Stimulated activated CD8-positive, alpha-beta memory T cell treated with anti-CD3 and anti-CD28 coated beads, Interleukin-7, amount 100 ng/mL, for 1 hour (primary cell): ENCODE measurements around the gene KRTAP10-10.
"Not testable (repeated sequence)": the region's sequence is repeated elsewhere in the genome, so short reads cannot be mapped to it uniquely, and the experiment has no call there.

ENCODE experiments used
- DNase-seq, 2 donors: peaks; one replicate each; pipeline ENCODE4 v3.0.0-alpha.2; 2020; ENCODE audit warnings: low read depth in 2 of 2

The KRTAP10-10 gene

DNA sequence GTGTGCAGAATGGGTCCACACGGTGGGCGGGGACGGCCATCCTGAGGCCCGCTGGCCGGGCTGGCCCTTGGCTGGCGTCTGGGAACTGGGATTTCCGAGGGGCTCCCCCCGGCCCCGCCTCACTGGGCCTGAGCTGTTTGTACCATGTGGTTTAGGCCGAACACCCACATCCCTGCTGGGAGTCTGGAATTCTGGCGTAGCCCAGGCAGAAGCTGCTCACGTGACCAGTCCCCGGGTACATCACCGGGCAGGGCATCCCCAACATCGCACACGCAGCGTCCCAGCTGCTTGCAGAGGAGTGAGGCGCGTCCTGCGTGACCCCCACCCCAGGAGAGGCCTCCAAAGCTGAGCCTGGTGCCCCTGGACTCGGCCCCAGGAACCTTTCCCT is 34.7 kb upstream of the KRTAP10-10 start:
- DNase-seq = no peak

DNA sequence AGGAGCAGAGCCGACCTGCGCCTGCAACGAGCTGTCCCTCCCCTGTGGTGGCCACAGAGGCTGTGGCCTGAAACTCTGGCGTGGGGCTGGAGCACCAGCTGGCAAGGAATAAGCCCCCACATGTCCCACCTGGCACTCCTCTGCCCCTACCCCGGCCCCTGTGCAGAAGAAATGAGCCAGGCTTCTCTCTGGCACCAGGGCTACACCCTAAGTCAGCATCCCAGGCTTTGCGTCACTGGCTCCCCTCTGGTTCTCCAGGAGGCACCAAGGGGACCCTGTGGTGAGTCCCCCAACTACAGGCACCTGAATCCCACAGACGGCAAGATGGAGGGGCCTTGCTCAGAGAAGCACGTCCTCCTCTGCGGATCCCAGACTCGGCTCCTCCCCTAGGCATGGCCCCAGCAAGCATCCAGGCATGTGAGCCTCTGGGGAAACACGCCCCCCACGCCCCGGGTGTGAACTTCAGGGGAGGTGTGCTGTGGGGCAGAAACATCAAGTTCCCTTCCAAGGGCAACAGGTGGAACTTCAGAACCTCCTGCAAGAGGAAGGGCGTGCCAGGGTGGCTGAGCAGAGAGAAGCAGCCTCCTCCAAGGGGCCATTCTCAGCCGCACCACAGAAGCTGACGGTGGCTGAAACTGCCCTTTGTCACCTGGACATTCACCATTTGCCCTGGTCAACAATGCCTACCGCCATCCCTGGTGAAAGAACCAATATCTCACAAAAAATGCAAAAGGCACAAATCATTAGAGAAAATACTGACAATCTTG is 33.9 kb upstream of the KRTAP10-10 start:
- no peak for DNase-seq

DNA sequence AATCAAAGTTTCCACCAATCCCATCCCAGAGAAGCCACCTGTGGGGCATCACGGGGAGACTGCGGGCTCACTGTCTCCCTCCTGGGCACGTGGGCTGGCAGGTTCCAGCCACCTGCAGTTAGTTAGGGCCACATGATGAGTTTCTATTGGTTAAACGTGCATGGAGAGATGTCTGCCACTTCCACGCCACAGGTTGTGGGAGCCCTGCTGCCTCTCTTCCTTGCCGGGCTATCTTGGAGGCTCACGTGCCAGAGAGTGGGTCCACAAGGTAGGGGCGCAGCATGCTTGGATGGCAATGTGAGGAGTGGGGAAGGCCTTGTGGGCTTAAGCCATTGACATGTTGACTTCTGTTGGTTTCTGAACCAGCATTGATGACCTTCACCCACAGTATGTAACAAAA is 33.2 kb upstream of the KRTAP10-10 start:
- DNase-seq = no peak

DNA sequence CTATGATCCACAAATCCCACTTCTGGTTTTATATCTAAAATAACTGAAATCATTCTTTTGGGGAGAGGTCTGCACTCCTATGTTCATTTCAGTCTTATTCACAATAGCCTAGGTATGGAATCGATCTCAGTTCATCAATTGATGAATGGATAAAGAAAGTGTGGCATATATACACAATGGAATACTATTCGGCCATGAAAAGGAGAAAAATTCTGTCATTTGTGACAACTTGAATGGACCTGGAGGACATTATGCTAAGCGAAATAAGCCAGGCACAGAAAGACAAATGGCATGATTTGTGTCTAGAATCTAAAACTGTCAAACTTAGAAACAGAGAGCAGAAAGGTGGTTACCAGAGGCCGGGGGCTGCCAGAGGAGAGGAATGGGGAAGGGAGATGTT is 30.7 kb upstream of the KRTAP10-10 start:
- no peak for DNase-seq

DNA sequence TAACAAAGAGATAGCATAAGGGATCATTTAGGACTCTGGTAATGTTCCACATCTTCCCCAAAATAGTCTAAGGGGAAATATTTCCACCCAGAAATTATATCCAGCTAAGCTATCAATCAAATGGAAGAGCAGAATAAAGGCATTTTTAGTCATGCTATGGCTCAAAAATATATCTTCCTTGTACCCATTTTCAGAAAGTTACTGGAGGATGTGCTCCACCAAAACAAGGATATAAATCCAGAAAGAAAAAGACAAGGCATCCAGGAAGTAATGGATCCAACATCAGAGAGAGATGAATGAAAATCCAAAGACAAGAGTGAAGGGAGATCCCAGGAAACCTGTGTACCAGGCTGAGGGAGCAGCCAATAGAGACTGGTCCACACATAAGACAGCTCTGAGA is 28.0 kb upstream of the KRTAP10-10 start:
- no peak for DNase-seq

DNA sequence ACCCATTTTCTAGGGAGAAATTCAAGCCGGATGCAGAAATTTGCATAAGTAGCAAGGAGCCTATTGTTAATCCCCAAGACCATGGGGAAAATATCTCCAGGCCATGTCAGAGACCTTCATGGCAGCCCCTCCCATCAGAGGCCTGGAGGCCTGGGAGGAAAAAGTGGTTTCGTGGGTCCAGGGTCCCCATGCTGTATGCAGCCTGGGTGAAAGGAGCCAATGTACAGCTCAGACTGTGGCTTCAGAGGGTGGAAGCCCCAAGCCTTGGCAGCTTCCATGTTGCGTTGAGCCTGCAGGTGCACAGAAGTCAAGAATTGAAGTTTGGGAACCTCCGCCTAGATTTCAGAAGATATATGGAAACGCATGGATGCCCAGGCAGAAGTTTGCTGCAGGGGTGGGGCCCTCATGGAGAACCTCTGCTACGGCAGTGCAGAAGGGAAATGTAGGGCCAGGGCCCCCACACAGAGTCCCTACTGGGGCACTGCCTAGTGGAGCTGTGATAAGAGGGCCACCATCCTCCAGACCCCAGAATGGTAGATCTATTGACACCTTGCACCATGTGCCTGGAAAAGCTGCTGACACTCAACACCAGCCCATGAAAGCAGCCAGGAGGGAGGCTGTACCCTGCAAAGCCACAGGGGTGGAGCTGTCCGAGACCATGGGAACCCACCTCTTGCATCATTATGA is 26.9 kb upstream of the KRTAP10-10 start:
- DNase-seq = not testable (repeated sequence)

DNA sequence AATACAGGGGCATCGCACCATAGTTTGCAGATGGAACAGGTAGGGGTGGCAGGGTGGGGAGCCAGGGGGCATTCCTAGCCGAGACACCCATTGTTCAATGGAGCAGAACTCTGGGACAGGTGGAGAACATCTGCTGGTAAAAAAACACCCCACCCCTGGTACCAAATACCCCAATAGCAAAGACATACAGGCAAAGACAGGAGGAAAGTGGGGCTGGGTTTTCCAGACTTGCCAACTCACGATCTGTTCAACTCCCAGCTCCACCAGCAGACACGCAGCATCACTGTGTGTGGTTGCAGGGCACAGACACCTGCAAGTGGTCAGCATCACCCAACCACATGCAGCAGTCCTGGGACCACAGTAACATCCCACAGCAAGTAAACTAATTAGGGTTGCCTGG is 25.6 kb upstream of the KRTAP10-10 start:
- DNase-seq = no peak

DNA sequence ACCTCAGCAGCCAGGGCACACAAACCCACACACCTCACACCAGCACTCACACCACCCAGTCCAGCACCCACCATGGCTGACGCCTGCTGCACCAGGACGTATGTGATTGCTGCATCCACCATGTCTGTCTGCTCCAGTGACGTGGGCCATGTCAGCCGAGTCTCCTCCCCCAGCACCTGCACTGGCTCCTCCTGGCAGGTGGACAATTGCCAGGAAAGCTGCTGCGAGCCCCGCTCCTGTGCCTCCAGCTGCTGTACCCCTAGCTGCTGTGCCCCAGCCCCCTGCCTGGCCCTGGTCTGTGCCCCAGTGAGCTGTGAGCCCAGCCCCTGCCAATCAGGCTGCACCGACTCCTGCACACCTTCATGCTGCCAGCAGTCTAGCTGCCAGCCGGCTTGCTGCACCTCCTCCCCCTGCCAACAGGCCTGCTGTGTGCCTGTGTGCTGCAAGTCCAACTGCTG is 25.1 kb upstream of the KRTAP10-10 start, which contains the start of gene KRTAP10-8:
Gene KRTAP10-8, plus strand, starts transcription at position 51 of the 458 bp plus-strand sequence. Its CDS starts 22 bp downstream, at position 73.
- DNase-seq = no peak

DNA sequence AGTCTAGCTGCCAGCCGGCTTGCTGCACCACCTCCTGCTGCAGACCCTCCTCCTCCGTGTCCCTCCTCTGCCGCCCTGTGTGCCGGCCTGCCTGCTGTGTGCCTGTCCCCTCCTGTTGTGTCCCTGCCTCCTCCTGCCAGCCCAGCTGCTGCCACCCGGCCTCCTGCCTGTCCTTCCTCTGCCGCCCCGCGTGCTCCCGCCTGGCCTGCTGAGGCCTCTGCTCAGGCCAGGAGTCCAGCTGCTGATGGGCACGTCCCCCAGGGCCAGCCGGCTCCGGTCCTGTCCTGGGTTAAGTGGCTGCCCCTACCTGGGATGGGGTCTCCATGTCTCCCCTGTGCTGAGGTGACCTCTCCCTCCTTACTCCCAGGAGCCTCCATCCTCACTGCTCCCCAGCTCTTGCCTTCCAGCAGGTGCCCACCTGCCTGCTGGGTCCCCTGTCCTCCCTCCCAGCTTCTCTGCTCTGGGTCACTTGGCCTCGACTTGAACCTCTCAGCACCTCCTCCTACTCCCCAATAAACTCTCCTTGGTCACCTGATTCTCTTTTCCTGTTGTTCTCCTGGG is 24.4 kb upstream of the KRTAP10-10 start:
- no peak for DNase-seq

DNA sequence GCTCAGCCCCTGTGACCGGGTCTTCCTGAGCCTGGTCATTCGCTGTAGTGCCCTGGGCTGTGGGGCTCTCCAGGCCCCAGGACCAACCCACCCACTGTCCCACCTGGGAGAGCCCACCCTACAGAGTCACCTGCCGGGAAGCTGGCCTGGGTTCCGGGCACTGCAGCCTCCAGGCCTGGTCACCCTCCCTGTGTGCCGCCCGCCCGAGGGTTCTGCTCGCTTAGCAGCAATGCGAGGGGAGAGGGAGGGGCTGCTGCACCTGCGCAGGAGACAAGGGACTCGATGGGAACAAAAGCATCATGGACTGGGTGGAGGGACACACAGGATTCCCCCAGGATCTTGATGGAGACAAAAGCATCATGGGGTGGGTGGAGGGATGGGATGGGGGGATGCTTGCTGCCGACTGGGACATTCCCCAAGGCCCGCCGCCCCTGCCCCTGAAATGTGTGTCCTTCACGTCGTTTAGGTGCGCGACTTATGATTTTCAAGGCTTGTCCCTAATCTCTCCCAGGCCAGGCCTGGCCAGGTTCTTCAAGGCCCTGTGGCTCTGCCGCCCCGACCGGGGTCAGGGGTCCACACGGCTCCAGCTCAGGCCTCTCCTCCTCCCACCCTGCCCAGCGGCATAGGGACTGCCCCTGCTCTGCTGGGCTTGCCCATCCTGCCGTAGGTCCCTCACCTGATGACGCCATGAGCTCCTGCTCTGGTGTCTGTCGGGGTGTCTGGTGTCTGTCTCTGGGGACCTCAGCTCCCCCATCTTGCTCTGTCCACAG is 23.6 kb upstream of the KRTAP10-10 start:
- DNase-seq = no peak

DNA sequence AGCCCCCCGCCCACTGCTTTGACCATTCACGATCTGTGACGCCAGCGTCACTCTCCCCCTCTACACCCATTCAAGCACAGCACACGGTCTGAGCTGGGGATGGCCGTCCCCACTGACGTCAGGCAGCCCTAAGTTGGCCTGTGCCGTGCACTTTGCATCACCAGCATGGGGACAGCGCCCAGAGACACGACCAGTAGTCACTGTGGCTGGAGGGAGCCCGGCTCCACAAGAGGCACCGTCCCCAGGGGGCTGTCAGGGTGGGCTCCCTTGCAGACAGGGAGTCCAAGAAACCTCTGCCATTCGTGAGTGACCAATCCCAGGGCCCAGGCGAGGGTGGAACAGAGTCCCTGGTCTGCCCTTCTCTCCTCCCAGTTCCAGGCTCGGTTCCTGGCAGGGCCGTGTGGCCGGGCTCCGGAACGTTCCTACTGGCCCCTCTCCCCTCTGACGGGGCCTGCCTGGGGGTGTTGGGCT is 23.0 kb upstream of the KRTAP10-10 start:
- no peak for DNase-seq

DNA sequence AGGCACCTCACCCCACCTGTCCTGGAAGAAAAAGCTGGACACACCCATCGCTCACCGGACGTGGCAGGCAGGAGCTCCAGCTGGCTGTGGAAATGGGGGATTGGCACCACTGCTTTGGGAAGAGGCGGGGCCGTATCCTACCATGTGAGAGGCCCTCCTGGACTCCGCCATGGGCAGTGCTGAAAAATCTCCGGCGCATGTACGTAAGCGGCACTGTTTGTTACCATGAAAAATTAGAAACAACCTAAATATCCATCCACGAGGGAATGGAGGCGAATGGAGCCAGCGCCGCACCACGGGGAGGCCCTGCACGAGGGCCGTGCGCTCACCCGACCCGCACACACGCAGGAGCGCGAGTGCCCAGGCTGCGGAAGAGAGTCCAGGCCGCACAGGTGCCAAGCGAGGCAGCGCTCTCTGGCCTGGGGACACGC is 22.2 kb upstream of the KRTAP10-10 start:
- DNase-seq = no peak

DNA sequence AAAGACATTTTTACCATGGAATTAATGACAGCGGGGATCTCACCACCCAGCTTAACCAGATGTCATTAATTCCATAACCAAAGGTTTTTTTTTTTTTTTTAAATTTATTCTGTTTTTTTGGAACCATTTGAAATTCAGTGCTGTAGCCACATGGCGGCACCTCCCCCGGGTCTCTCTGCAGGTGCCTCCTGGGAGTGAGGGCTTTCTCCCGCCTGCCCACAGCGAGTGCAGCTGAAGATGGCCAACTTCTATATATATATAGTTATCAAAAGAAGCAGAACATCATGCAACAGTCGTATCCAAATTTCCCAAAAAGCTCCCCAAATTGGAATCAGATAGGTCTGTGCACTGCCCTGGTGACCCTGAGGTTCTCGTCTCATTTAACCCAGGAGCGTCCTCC is 21.7 kb upstream of the KRTAP10-10 start:
- no peak for DNase-seq

DNA sequence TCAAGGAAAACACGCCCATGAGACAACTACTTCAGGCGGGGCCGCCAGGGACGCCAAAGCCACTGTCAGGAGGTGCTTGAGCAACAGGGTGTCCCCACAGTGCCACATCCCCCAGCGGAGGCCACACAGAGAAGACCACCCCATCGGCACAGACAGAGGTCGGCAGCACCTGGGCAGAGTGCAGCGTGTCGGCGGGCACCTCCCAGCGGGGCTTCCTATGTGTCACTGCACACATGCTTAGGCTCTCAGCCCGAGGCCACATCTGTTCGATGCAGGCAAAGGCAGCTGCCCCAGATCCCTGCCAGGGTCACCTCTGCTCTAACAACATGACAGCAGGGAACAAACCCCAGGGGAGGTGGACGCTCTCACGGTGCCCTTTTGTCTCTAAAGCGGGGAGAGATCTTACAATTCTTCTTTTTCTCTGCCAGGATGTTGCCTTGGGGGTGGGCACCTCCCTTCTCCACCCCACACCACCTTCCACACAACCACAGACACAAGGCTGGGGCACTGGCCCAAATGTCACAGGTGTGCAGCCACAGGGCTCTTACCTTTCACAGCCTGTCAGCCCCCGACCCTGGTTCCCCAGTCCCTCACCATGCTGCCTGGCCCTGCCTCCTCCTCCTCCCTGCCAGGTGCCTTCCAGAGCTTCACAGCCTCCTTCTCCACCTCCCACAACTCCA is 21.1 kb upstream of the KRTAP10-10 start:
- DNase-seq = no peak

DNA sequence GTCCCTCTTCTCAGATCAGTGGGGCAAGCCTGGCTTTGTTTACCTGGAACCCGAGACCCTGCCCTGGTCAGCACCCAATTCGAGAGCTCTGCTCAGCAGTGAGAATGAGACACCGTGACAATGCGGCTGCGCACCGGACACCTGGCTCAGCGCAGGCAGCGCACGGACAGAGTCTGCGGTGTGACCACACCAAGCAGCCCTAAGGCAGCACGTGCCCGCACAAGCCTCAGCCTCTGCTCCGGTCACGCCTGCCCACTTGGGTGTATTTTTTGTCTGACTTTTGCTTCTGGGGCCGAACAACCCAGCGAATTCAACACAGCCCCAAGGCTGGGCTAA is 20.6 kb upstream of the KRTAP10-10 start:
- DNase-seq = no peak

DNA sequence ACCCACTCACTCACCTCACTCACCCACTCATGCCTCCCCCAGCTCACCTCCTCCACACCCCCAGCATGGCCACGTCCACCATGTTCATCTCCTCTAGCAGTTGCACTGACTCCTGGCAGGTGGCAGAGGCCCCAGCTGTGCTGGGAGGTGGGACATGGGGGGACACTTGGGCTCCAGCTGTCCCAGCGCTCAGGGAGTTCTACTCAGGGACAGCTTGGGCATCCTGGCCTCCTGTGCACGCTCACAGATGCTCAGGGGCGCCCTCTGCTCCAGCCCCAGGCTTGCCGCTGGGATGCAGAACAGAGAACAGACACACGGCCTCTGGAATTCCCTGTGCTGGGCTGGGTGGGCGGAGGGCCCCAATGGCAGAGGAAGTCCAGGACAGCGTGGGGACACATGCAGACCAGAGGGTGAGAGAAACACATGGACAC is 20.1 kb upstream of the KRTAP10-10 start:
- no peak for DNase-seq

DNA sequence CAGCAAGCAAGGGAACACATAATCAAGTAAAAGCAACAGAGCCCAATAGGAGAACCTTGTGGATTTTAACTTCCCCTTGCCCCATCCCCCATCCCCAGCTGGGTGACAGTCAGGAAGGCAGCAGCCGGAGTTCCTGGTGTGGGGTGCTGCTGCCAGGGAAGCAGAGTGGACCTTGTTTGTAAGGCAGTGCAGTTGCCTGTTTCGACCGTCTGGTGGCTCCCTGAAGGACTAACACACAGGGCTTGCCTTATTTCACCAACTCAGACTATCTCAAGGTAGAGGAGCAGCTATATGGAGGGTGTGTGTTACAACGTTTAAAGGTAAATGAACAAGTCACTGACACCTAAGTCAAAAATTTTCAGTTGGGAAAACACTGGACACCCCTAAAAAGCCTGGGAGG is 18.7 kb upstream of the KRTAP10-10 start:
- no peak for DNase-seq

DNA sequence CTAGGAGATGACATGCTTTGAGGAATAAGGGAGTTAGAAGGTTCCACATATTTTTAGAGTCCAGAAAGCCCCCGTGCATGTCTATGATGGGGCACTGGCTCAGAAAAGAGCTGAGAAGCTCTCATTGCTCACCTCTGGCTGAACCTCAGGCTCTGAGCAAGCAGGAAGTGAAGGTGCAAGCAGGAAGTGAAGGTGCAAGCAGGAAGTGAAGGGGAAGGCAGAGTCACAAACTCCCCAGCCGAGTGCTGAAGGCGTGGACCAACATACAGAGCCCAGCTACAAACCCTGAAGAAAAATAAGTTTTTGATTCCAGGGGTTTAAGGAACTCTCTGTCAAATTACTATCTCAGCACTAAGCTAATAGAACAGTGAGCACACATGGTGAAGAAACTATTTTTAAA is 18.2 kb upstream of the KRTAP10-10 start:
- DNase-seq = peak; percentile 32 to 33

DNA sequence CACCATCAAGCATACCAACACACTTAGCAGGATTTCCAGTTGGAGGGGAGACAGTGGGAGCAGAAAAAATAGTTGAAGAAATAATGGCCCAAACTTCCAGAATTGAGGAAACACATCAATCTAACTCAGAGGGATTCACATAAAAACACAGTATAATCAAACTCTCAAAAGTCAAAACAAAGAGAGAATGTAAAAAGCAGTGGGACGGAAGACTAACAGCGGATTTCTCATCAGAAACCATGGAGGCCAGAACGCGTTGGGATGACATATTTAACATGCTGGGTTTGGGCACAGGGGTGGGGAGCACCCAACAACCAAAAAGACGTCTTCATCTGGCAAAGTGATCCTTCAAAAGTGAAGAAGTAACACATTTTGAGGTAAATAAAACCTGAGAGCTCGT is 17.3 kb upstream of the KRTAP10-10 start:
- DNase-seq = no peak

DNA sequence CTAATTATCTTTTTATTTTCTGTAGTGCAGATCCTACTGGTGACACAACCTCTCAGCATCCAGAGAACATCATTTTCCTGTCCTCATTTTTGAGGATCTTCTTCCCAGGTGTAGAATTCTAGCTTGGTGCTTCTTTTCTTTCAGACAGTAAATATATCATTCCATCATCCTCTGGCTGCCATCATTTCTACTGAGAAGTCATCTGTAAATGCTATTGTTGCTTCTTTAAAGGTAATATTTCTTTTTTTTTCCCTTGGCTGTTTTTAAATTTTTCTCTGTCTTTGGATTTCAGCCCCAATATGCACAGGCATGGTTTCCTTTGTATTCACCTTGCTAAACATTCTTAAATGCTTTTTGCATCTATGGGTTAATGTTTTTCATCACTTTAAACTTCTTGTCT is 13.6 kb upstream of the KRTAP10-10 start:
- no peak for DNase-seq

DNA sequence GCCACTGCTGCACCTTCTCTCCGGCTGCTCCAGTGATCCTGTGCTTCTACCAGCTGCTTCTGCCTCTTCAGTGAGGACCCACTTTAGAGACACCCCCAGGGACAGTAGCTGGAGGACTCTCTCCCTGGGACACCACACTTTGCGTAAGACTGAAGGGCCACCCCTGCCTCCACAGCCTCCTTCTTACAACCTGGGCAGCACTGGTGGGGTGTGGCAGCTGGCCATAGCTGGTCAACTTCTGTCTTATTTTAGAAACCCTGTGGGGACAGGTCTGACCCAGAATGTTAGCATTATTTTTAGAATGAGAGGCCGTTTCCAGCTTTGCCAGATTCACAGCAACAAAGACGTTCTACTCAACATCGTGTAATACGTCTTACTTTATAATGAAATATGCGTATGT is 11.4 kb upstream of the KRTAP10-10 start:
- no peak for DNase-seq

DNA sequence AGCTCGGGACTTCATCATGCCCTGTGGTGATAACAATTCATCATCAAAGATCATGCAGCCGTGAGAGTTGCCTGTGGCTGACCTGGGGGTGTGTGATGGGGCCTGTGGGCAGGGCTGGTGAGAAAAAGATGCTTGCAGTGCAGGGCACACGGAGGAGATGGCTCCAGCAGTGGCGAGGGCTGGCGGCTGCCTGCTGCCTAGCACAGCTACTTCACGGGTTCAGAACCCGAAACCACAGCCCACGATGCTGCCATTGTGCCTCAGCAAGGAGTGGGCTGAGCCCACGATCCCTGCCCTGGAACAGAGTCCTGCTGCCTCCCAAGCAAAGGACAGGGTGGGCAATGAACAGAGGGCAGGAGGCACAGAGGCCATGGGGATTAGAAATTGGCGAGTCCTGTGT is 10.9 kb upstream of the KRTAP10-10 start:
- DNase-seq = no peak
